ENCODE results near the gene A2ML1.

DNA sequence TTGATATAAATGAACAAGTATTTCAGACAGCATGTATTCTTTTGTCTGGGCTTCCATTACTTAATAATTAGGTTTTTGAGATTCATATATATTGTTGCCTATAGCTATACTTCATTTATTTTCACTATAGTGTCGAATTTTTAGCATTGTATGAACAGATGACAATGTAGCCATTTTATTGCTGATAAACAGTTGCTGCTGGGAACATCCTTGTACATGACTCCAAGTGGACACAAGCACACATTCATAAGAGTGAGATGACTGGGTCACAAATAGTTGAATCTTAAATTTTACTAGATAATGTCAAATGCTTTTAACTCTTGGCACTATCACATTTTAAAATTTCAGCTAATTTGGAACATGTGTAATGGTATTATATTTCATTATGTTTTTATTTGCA is 72.6 kb downstream of the A2ML1 start:
- TF ChIP-seq EZH2phosphoT487 (IDR thresholded peaks at IDR 0.05; ENCODE audit: insufficient read depth, low read depth) (no peak), EZH2 (IDR thresholded peaks at IDR 0.05; ENCODE audit: insufficient read depth, poor library complexity, severe bottlenecking) (no peak)

Measured in GM23248 (cell line).